ENCODE data around the gene PPBP. TPM values are rescaled to one million over a fixed set of nuclear protein-coding genes. Genes with fewer than 3 reads are reported as not detected.

Gene PPBP
- total and polyA plus RNA-seq, 4 donors, result 0.67 to 55.0 (median 1.4) TPM

- no peaks in the 10 kb centered on the region for H3K36me3 ChIP-seq (ENCODE audit: control insufficient read depth in 4 of 4, insufficient read depth in 3 of 4, low read depth in 1 of 4, low read length in 3 of 4)
- H3K9me3 ChIP-seq (ENCODE audit: control insufficient read depth in 4 of 4, low read length in 3 of 4), result no peaks in the 10 kb centered on the region
- no peak for TF ChIP-seq NR2F2 (IDR thresholded peaks at IDR 0.05)
- no peak for TF ChIP-seq CTCF (IDR thresholded peaks at IDR 0.05; ENCODE audit: low read depth, low read length, missing input control)
- no peak for TF ChIP-seq FOXA2 (IDR thresholded peaks at IDR 0.05)
- no peak for TF ChIP-seq EGR1 (IDR thresholded peaks at IDR 0.05; ENCODE audit: low read depth in 2 of 2)
- TF ChIP-seq RXRA (IDR thresholded peaks at IDR 0.05), result no peak
- TF ChIP-seq FOXA1 (IDR thresholded peaks at IDR 0.05), result no peak
- no peak for TF ChIP-seq ATF3 (IDR thresholded peaks at IDR 0.05)
- no peak for TF ChIP-seq YY1 (IDR thresholded peaks at IDR 0.05)
- TF ChIP-seq MAX (IDR thresholded peaks at IDR 0.05), result no peak
- TF ChIP-seq RAD21 (IDR thresholded peaks at IDR 0.05), result no peak
- no peak for TF ChIP-seq SP1 (IDR thresholded peaks at IDR 0.05)
- TF ChIP-seq TAF1 (conservative IDR thresholded peaks at IDR 0.05), result no peak
- TF ChIP-seq ZBTB33 (IDR thresholded peaks at IDR 0.05), result no peak
- TF ChIP-seq GABPA (IDR thresholded peaks at IDR 0.05 in 1 of 2, conservative IDR thresholded peaks at IDR 0.05 in 1 of 2), result no peak
- TF ChIP-seq, protein P1, sequence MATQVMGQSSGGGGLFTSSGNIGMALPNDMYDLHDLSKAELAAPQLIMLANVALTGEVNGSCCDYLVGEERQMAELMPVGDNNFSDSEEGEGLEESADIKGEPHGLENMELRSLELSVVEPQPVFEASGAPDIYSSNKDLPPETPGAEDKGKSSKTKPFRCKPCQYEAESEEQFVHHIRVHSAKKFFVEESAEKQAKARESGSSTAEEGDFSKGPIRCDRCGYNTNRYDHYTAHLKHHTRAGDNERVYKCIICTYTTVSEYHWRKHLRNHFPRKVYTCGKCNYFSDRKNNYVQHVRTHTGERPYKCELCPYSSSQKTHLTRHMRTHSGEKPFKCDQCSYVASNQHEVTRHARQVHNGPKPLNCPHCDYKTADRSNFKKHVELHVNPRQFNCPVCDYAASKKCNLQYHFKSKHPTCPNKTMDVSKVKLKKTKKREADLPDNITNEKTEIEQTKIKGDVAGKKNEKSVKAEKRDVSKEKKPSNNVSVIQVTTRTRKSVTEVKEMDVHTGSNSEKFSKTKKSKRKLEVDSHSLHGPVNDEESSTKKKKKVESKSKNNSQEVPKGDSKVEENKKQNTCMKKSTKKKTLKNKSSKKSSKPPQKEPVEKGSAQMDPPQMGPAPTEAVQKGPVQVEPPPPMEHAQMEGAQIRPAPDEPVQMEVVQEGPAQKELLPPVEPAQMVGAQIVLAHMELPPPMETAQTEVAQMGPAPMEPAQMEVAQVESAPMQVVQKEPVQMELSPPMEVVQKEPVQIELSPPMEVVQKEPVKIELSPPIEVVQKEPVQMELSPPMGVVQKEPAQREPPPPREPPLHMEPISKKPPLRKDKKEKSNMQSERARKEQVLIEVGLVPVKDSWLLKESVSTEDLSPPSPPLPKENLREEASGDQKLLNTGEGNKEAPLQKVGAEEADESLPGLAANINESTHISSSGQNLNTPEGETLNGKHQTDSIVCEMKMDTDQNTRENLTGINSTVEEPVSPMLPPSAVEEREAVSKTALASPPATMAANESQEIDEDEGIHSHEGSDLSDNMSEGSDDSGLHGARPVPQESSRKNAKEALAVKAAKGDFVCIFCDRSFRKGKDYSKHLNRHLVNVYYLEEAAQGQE (IDR thresholded peaks at IDR 0.05), result no peak
- TF ChIP-seq HNF4G (IDR thresholded peaks at IDR 0.05), result no peak
- TF ChIP-seq JUND (IDR thresholded peaks at IDR 0.05), result no peak
- TF ChIP-seq HNF4A (conservative IDR thresholded peaks at IDR 0.05), result no peak
- no peaks in the 10 kb centered on the region for H3K27me3 ChIP-seq (ENCODE audit: control insufficient read depth in 4 of 4, insufficient read depth in 4 of 4, low read length in 3 of 4)
- no peak overlapping the region for H3K27ac ChIP-seq (ENCODE audit: low read depth in 1 of 2, low read length in 2 of 2)
- no peak overlapping the region for H3K4me3 ChIP-seq (ENCODE audit: low read depth in 1 of 3, low read length in 3 of 3)
- no peak overlapping the region for H3K9ac ChIP-seq (ENCODE audit: low read depth in 1 of 2, low read length in 2 of 2)
- no peaks in the 10 kb centered on the region for H3K4me1 ChIP-seq (ENCODE audit: control insufficient read depth in 4 of 4, insufficient read depth in 4 of 4, low read length in 3 of 4)
- DNase-seq (ENCODE audit: low spot score), result no peak
Observed at GRCh38 chr4:74031576-74031975, 43.6 kb upstream of the PPBP start.
